ENCODE measurements around the gene UTP11. TPM values are rescaled to one million over a fixed set of nuclear protein-coding genes. Genes with fewer than 3 reads are reported as not detected.

The UTP11 gene
- total RNA-seq, 2 experiments from 2014 or later = 40.1 to 43.8 TPM

DNA sequence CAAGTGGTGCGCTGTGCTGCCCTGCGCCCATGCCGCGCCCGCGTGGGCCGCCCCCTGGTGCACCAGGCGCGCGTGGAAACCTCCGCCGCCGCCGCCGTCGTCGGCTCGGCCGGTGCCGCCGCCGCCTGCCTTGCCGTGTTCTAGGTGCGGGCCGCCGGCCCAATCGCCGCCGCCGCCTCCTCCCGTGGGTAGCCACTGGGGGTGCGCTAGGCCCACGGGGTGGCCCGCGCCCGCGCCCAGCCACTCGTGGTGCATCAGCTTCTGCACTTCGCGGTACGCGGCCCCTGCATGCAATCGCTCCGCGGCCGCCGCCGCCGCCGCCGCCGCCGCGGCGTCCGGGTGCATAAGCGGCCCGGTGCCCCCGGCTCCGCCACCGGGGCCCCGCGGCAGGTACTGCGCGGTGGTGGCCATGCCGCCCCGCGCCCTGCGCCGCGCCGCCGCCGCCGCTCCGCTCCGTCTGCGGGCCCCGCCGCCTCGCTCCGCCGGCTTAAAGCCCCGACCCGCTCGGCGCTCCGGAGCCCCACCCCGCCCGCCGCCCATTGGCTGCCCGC lies 33.9 kb downstream of the UTP11 start, which contains the start of gene POU3F1:
TSS of gene POU3F1 (minus strand) at position 461 of the 551 bp plus-strand sequence. CDS start at position 411, 50 bp downstream.
- CTCF ChIA-PET (ENCODE audit: unreplicated experiment) = no interaction called here
- Histone ChIP-seq H3K4me3 (ENCODE audit: low read depth, low read length, poor library complexity, severe bottlenecking) (peak within 1 kb of the TSS; percentile 64), H3K79me2 (ENCODE audit: insufficient read depth, low read depth, low read length) (no peaks in the 10 kb centered on the region), H2AFZ (ENCODE audit: low read length) (no peak within 1 kb of the TSS), H3K27ac (ENCODE audit: low read depth, low read length, poor library complexity, severe bottlenecking) (no peak within 1 kb of the TSS), H3K36me3 (ENCODE audit: insufficient read depth, low read length) (no peaks in the 10 kb centered on the region), H4K20me1 (ENCODE audit: insufficient read depth, low read length) (no peaks in the 10 kb centered on the region), H3K9me3 (ENCODE audit: low read length) (no peaks in the 10 kb centered on the region), H3K4me2 (ENCODE audit: low read length) (peak within 1 kb of the TSS; percentile 58), H3K4me1 (ENCODE audit: insufficient read depth, low read length, poor library complexity, severe bottlenecking) (no peaks in the 10 kb centered on the region), H3K9me2 (ENCODE audit: insufficient read depth, low read length) (no peaks in the 10 kb centered on the region)
- intact Hi-C loops (cut with micrococcal nuclease; ENCODE audit: unreplicated experiment) = loop anchor here (10.0 kb wide), 1 partner anchor 458 kb away; no protein-coding TSS in a partner anchor
- DNase-seq (ENCODE audit: low spot score) = no peak
- TF ChIP-seq EZH2phosphoT487 (IDR thresholded peaks at IDR 0.05; ENCODE audit: borderline replicate concordance, low read depth, low read length) = no peak
- TF ChIP-seq, protein P1, sequence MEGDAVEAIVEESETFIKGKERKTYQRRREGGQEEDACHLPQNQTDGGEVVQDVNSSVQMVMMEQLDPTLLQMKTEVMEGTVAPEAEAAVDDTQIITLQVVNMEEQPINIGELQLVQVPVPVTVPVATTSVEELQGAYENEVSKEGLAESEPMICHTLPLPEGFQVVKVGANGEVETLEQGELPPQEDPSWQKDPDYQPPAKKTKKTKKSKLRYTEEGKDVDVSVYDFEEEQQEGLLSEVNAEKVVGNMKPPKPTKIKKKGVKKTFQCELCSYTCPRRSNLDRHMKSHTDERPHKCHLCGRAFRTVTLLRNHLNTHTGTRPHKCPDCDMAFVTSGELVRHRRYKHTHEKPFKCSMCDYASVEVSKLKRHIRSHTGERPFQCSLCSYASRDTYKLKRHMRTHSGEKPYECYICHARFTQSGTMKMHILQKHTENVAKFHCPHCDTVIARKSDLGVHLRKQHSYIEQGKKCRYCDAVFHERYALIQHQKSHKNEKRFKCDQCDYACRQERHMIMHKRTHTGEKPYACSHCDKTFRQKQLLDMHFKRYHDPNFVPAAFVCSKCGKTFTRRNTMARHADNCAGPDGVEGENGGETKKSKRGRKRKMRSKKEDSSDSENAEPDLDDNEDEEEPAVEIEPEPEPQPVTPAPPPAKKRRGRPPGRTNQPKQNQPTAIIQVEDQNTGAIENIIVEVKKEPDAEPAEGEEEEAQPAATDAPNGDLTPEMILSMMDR (conservative IDR thresholded peaks at IDR 0.05; ENCODE audit: low read length) = no peak
- POLR2A ChIA-PET = no interaction called here
- no TSS peak for BruUV-seq (replicated peaks)

DNA sequence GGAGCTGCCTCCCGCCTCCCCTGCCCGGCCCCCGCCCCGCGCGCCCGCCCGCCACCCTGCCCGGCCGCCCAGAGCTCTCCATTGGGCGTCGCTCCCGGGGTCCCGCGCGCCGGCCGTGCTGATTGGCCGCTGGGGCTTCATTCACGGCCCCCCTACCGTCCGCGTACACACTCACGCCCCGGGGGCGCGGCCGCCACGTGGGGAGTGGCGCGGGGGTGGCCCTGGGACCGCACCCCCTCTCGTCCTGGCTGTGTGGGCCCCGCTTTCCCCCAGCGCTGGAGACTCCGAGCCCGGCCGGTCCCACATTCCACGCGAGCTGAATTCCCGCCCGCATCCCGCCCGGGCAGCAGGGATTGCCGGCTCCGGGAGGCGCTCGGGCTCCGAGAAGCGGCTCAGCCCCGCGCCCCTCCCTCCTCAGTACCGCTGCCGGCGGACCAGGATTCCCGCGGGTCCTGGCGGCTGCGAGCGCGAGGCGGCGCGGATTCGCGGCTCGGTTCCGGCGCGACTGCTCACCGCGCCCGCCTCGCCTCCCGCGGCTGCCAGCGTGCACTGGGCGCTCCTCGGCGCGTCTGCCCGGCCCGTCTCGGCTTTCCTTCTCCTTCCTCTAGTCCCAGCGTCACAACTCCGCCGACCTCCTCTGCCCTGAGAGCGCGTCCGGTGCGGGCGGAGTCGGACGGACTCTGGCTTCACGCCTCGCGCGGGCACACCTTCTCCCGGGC lies 34.5 kb downstream of the UTP11 start:
- TF ChIP-seq, protein P1 (conservative IDR thresholded peaks at IDR 0.05; ENCODE audit: low read length) = no peak
- TF ChIP-seq EZH2phosphoT487 (IDR thresholded peaks at IDR 0.05; ENCODE audit: borderline replicate concordance, low read depth, low read length) = no peak
- peak overlapping the region; percentile 60 for H3K4me3 ChIP-seq (ENCODE audit: low read depth, low read length, poor library complexity, severe bottlenecking)
- DNase-seq (ENCODE audit: low spot score) = peak; percentile 63
- H3K27ac ChIP-seq (ENCODE audit: low read depth, low read length, poor library complexity, severe bottlenecking) = no peak overlapping the region
- no peak overlapping the region for H2AFZ ChIP-seq (ENCODE audit: low read length)
- CTCF ChIA-PET (ENCODE audit: unreplicated experiment) = no interaction called here
- H3K4me1 ChIP-seq (ENCODE audit: insufficient read depth, low read length, poor library complexity, severe bottlenecking) = peaks cover under 1% of the 10 kb centered on the region
- H3K4me2 ChIP-seq (ENCODE audit: low read length) = peak overlapping the region; percentile 58
- H3K9me2 ChIP-seq (ENCODE audit: insufficient read depth, low read length) = no peaks in the 10 kb centered on the region
- H3K9me3 ChIP-seq (ENCODE audit: low read length) = no peaks in the 10 kb centered on the region
- no TSS peak for BruUV-seq (replicated peaks)
- no peaks in the 10 kb centered on the region for H3K79me2 ChIP-seq (ENCODE audit: insufficient read depth, low read depth, low read length)
- no peaks in the 10 kb centered on the region for H3K36me3 ChIP-seq (ENCODE audit: insufficient read depth, low read length)
- intact Hi-C loops (cut with micrococcal nuclease; ENCODE audit: unreplicated experiment) = loop anchor here (10.0 kb wide), 1 partner anchor 458 kb away; no protein-coding TSS in a partner anchor
- H4K20me1 ChIP-seq (ENCODE audit: insufficient read depth, low read length) = no peaks in the 10 kb centered on the region
- POLR2A ChIA-PET = no interaction called here

Data from OCI-LY7 (cell line).